Gastroesophageal sphincter (tissue), 4 donors: ENCODE measurements around the gene EXD3. TPM values are rescaled to one million over a fixed set of nuclear protein-coding genes. Genes with fewer than 3 reads are reported as not detected.

Source experiments
- ATAC-seq: fragments of 150-250 bp; one replicate; pipeline ENCODE4 v1.9.1; 2016; ENCODE audit warnings: mild to moderate bottlenecking, moderate library complexity
- H3K27ac ChIP-seq, 4 donors: fragments of 200-600 bp; sonication (generic) in 3 of 4; 1 replicate in 3 of 4; 2 replicates in 1 of 4; pipeline ENCODE4 v1.5.1; 2016 to 2019
- H3K27me3 ChIP-seq: fragments of 200-600 bp; sonication (generic); one replicate; pipeline ENCODE4 v1.5.1; 2019
- H3K36me3 ChIP-seq, 2 donors: fragments of 200-600 bp; sonication (generic); one replicate each; pipeline ENCODE4 v1.5.1; 2019; ENCODE audit warnings: control low read depth in 1 of 2
- H3K4me1 ChIP-seq, 3 donors: fragments of 200-600 bp; sonication (generic); 1 replicate in 2 of 3; 2 replicates in 1 of 3; pipeline ENCODE4 v1.5.1; 2016 to 2019; ENCODE audit warnings: control low read depth in 2 of 3
- H3K4me3 ChIP-seq, 2 donors: fragments of 200-600 bp; sonication (generic); one replicate each; pipeline ENCODE4 v1.5.1; 2019; ENCODE audit warnings: mild to moderate bottlenecking in 1 of 2, moderate library complexity in 1 of 2
- H3K9me3 ChIP-seq, 3 donors: fragments of 200-600 bp; sonication (generic); one replicate each; pipeline ENCODE4 v1.5.1; 2017 to 2019; ENCODE audit warnings: control low read depth in 2 of 3
- EP300 ChIP-seq: sonication (generic); formaldehyde crosslinking; IDR thresholded peaks from one replicate; pipeline ENCODE4 v1.6.1; 2017; ENCODE audit warnings: antibody characterized with exemption, mild to moderate bottlenecking
- POLR2A ChIP-seq, 2 donors: fragments of 450-650 bp; IDR thresholded peaks; one replicate each; pipeline ENCODE4 v1.6.1; 2017; ENCODE audit warnings: antibody characterized with exemption in 2 of 2, mild to moderate bottlenecking in 2 of 2, moderate library complexity in 1 of 2
- POLR2AphosphoS5 ChIP-seq: sonication (generic); formaldehyde crosslinking; IDR thresholded peaks from one replicate; pipeline ENCODE4 v1.6.1; 2017; ENCODE audit warnings: antibody characterized with exemption
- WGBS, 2 donors: methylation state at CpG; one replicate each; pipeline ENCODE4 v1.1.5; 2018; ENCODE audit warnings: low coverage in 1 of 2; 5-methylcytosine and 5-hydroxymethylcytosine counted together
- total RNA-seq, 4 donors: library from RNA; depleted of rRNA; stranded (reverse); fragments of >200 nt; gene quantifications; one replicate each; pipeline ENCODE4 v1.1.0, GENCODE V29; 2016
- TF ChIP-seq, protein P1 (sequence below), 4 experiments: fragments of 200-600 bp in 2 of 4; fragments of 450-650 bp in 2 of 4; sonication (generic) in 1 of 4; IDR thresholded peaks; one replicate each; pipeline ENCODE4 v1.5.1; 2017 to 2019; ENCODE audit warnings: antibody characterized with exemption in 4 of 4, mild to moderate bottlenecking in 2 of 4, moderate library complexity in 2 of 4

EXD3 gene
- total RNA-seq, 4 donors from 2014 or later: 3.7 to 29.7 (median 10.9) TPM

DNA sequence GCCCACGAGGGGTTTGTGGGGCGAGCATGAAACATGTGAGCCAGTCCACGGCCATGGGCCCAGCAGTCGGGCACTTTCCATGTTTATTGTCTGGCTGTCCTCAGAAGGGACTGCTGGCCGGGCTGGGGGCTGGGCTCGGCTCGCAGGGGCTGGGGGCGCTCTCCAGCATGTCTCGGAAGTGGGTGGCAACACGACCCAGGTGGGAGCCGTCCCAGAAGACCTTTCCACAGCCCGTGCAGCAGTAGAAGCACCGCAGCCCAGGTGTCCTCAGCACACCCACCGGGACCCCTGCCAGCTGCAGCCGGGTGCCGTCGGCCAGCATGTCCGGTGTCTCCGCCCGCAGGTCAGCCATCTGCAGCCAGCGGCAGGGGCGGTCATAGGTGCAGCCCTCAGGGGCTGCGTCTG lies 116.1 kb downstream of the EXD3 start:
- H3K4me1 ChIP-seq: peaks cover 0 to 59% (median 39%) of the 10 kb centered on the region in 3 donors
- TF ChIP-seq, protein P1, sequence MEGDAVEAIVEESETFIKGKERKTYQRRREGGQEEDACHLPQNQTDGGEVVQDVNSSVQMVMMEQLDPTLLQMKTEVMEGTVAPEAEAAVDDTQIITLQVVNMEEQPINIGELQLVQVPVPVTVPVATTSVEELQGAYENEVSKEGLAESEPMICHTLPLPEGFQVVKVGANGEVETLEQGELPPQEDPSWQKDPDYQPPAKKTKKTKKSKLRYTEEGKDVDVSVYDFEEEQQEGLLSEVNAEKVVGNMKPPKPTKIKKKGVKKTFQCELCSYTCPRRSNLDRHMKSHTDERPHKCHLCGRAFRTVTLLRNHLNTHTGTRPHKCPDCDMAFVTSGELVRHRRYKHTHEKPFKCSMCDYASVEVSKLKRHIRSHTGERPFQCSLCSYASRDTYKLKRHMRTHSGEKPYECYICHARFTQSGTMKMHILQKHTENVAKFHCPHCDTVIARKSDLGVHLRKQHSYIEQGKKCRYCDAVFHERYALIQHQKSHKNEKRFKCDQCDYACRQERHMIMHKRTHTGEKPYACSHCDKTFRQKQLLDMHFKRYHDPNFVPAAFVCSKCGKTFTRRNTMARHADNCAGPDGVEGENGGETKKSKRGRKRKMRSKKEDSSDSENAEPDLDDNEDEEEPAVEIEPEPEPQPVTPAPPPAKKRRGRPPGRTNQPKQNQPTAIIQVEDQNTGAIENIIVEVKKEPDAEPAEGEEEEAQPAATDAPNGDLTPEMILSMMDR (IDR thresholded peaks at IDR 0.05): no peak
- no peak for TF ChIP-seq POLR2A (IDR thresholded peaks at IDR 0.05)
- no peak for TF ChIP-seq EP300
- no peak for TF ChIP-seq POLR2AphosphoS5
- peak overlapping the region in 3 of 4 donors; percentile 70 to 82 (median 79) for H3K27ac ChIP-seq
- peak overlapping the region in 1 of 2 donors; percentile 39 for H3K4me3 ChIP-seq
- no peak for ATAC-seq
- WGBS, 2 donors: 60% methylated on average over 1 of the region's 23 CpGs; no CpG with 5 or more reads in 1 of the 2 donors
- H3K36me3 ChIP-seq: no peaks in the 10 kb centered on the region
- H3K9me3 ChIP-seq: no peaks in the 10 kb centered on the region
- H3K27me3 ChIP-seq: peaks cover 82% of the 10 kb centered on the region

DNA sequence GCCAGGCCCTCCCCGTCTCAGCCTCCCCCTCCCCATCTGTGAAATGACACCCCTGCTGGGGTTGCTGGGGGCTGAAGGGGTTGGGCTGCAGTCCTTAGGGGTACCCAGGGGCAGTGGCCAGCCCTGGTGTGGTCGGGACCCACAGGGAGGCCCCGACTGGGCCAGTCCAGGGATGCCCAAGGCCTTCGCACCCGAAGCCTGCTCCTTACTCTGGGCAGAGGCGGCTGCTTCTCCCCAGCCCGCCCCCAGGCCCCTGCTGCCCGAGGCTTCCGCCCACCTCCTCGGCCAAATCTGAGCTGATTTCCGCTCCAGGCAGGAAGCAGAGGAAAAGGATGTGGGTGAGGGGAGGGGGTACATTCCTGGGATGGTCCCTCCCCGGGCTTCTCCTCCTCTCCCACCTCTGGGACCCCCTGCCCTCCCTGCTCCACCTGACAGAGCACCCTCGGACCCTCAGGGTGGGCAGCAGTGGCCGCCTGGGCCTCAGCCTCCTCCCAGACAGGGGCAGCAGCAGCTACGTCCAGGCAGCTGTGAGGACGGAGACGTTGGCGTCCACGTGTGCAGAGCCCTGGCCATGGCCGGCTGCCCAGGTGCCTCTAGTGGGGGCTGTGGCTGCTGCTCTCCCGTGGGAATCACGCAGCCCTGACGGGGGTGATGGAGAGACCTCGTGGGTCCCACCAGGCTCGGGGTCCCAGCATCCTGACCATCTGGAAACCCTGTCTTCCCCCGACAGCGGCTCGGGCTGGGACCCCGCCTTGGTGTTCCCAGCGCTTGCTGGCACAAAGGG lies 116.7 kb downstream of the EXD3 start:
- WGBS, 2 donors: no CpG with 5 or more reads among the region's 30 CpGs
- TF ChIP-seq EP300: no peak
- TF ChIP-seq POLR2AphosphoS5: no peak
- no peak for TF ChIP-seq POLR2A (IDR thresholded peaks at IDR 0.05)
- TF ChIP-seq, protein P1 (IDR thresholded peaks at IDR 0.05): no peak
- H3K4me3 ChIP-seq: peak overlapping the region in 1 of 2 donors; percentile 39
- no peaks in the 10 kb centered on the region for H3K36me3 ChIP-seq
- peak overlapping the region in 3 of 4 donors; percentile 70 to 82 (median 79) for H3K27ac ChIP-seq
- no peak for ATAC-seq
- peaks cover 82% of the 10 kb centered on the region for H3K27me3 ChIP-seq
- H3K9me3 ChIP-seq: no peaks in the 10 kb centered on the region
- peaks cover 0 to 64% (median 39%) of the 10 kb centered on the region in 3 donors for H3K4me1 ChIP-seq

DNA sequence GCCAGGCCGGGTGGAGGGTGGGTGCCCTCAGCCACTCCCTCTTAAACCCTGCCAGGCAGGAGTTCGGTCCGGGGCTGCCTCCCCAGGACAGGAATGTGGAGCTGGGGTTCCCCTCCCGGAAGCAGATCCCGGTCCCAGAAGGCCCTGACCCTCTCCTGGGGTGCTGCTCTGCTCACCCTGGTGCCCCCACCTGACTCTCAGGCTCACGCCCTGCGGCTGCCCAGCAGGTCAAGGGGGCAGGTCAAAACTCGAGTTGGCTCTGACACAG lies 117.2 kb downstream of the EXD3 start:
- H3K27me3 ChIP-seq: peaks cover 85% of the 10 kb centered on the region
- H3K4me3 ChIP-seq: peak overlapping the region in 1 of 2 donors; percentile 39
- peak overlapping the region in 3 of 4 donors; percentile 70 to 82 (median 79) for H3K27ac ChIP-seq
- H3K36me3 ChIP-seq: no peaks in the 10 kb centered on the region
- peaks cover 0 to 69% (median 42%) of the 10 kb centered on the region in 3 donors for H3K4me1 ChIP-seq
- TF ChIP-seq POLR2A (IDR thresholded peaks at IDR 0.05) (no peak), POLR2AphosphoS5 (no peak), EP300 (no peak)
- TF ChIP-seq, protein P1 (IDR thresholded peaks at IDR 0.05): no peak
- no peak for ATAC-seq
- no peaks in the 10 kb centered on the region for H3K9me3 ChIP-seq
- WGBS, 2 donors: no CpG with 5 or more reads among the region's 8 CpGs

DNA sequence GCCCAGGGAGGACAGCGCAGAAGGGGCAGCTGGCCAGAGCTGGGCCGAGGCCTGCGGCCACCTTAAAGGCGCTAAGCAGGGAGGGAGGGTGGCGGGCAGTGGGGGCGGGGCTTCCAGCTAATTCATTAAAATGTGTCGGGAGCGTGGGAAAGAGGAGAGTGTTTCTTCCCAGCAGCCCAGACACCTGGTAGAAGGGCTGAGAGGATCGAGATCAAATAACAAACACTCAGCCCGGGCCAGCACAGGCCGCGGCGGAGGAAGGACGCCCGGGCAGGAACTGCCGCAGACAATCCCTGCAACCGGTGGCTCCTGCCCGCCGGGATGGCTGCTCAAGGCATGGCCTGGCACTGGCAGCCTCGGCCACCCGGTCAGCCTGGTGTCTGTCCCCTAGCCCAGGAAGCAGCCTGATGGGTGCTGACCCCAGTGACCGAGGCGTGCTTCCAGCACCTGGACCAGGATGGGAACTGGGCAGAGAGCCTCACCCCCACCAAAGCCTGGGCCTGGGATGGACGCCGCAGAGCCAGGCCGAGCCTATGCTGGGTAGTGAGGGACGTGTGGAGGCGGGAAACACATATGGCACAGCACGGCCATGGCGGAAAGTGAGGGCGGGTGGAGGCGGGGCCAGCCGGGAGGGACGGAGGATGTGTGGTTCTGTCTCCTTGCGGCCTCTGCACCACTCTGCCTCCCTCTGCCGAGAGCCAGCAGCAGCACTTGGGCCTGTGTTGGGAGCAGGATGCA lies 117.7 kb downstream of the EXD3 start:
- peak overlapping the region in 1 of 2 donors; percentile 39 for H3K4me3 ChIP-seq
- WGBS, 2 donors: 13% methylated on average over 12 of the region's 36 CpGs; no CpG with 5 or more reads in 1 of the 2 donors
- H3K36me3 ChIP-seq: no peaks in the 10 kb centered on the region
- H3K4me1 ChIP-seq: peaks cover 0 to 74% (median 46%) of the 10 kb centered on the region in 3 donors
- H3K9me3 ChIP-seq: no peaks in the 10 kb centered on the region
- H3K27ac ChIP-seq: peak overlapping the region in 3 of 4 donors; percentile 70 to 82 (median 79)
- TF ChIP-seq, protein P1 (IDR thresholded peaks at IDR 0.05): peak in 1 of 4 experiments; percentile 28
- no peak for TF ChIP-seq POLR2A (IDR thresholded peaks at IDR 0.05)
- peak; percentile 34 for ATAC-seq
- peaks cover 90% of the 10 kb centered on the region for H3K27me3 ChIP-seq
